DMS114 treated with DMSO at 0.1 percent for 48 hours (cell line): ENCODE measurements around the gene MN1.

ENCODE experiments used
- DNase-seq: peaks from one replicate; lab custom pipeline; 2025; ENCODE audit not compliant: unreplicated experiment; lab: John Stamatoyannopoulos, UW

MN1 gene

DNA sequence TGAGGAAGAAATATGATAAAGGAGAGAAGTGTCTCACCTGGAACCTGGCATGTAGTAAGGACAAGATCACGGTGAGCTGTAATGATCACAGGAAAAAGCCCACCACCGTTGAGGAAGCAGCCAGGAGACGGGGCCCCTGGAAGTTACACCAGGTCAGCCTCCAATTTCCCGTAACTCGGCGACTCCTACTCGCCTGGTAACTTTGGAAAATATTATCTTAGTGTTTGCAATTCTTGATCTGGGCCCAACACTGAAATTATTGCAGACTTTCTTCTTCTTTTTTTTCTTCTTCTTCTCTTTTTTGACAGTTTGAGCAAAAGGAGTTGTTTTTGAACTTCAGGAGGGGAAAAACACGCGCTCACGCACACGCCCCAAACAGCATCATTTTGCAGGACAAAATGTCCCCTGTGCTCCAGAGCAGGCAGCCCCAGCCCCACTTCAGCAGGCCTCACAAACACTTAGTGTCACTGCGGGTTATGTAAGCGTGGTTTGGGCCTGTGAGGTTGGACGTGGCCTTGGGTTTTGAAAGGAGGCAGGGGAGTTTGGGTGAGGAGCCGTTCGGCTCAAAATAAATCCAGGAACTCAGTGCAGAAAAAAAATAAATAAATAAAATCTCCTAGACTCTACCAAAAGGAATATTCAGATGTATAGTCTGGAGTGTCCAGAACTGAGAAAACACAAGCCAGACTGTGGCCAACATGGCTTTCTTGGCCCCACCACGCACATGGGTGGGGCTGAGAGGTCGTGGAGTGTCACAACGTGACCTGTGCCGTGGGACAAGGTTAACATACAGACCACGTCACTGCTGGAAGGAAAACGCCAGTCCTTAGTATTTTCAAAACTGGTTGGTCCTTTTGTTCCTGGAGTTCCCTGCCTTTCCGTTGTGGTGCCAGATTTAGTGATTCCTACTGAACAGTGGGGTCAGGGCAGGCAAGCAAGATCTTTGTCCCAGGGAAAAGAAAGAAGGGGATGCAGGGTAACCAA, 26.3 kb upstream of the MN1 start:
- DNase-seq, result no peak

DNA sequence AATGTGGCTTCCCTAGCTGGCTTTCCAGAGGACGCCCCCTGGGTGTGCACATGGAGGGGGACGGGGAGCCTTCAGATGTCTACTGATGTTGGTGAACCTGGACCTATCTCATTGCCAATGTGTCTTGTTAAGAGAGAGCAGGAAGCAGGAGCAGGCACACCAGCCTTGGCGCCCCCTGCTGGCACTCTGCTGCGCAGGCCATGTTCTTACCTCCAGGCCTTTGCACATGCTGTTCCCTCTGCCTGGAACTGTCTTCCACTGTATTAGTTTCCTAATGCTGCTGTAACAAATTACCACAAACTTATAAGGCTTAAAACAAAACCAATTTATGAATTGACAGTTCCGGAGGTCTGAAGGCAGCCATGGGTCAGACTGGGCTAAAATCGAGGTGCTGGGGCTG, 23.6 kb upstream of the MN1 start:
- DNase-seq, result no peak

DNA sequence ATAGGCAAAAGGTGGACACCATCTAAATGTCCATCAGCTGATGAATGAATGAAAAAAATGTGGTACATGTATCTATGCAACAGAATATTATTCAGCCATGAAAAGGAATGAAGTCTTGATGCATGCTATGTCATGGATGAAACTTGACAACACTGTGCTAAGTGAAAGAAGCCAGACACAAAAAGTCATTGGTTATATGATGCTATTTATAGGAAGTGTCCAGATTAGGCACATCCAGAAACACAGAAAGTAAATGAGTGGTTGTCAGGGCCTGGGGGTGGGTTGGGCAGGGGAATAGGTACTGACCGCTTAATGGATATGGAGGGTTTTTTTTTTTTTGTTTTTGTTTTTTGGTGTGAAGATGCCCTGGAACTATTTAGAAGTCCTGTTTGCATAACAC, 21.7 kb upstream of the MN1 start:
- no peak for DNase-seq

DNA sequence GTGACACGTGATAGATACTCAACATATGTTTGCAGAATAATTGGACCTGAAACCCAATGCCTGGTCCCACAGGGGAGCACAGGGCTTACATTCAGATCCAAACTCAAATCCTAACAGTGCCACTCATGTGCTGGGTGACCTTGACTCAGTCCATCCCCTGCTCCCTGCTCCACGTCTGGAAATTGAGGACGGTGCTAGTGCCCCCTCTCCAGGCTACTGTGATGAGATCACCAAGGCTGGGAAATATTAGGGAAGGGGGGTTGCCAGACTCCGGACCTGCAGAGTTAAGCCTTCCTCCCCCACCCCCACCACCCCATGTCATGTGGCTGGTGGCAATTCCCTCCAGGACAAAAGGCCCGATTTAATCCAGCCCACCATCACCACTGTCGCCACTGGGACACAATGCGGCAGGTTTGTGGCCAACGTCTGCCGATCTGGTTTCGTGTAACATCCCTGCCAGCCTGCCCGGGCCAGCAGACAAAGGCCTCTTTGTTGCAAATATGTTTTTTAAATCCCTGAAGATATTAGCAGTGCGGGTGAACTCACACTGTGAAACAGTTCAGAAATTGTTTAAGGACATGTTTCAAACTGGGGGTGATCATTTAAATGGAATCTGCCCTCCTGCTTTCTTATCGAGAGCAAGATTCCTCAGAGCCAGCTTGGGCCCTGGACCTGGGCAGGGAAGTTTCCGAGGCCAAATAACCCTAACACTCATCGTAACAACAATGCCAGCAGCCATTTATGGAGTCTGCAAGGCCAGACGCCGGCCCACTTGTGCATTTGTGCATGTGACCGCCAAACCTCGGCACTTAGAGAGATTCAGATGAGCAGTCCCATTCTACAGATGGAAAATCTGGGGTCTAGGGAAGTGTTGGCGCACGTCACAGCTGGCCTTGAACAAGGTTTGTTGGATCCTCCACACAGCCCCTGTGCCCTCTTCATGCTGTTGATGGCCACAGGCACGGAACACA, 19.6 kb upstream of the MN1 start:
- DNase-seq, result no peak

DNA sequence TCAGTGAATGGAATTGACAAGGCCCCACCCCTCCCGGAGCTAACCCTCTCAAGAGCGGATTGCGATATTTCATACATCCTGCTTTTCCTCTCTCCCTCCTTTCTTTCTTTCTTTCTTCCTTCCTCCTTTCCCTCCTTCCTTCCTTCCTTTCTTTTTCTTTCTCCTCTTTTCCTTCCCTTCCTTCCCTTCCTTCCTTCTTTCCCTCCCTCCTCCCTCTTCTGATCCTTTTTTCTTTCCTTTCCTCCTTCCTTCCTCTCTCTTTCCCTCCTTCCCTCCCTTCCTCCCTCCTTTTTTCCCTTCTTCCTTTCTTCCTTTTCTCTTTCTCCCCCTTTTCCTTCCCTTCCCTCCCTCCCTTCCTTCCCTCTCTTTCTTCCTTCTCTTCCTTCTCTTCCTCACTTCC, 15.0 kb upstream of the MN1 start:
- no peak for DNase-seq

DNA sequence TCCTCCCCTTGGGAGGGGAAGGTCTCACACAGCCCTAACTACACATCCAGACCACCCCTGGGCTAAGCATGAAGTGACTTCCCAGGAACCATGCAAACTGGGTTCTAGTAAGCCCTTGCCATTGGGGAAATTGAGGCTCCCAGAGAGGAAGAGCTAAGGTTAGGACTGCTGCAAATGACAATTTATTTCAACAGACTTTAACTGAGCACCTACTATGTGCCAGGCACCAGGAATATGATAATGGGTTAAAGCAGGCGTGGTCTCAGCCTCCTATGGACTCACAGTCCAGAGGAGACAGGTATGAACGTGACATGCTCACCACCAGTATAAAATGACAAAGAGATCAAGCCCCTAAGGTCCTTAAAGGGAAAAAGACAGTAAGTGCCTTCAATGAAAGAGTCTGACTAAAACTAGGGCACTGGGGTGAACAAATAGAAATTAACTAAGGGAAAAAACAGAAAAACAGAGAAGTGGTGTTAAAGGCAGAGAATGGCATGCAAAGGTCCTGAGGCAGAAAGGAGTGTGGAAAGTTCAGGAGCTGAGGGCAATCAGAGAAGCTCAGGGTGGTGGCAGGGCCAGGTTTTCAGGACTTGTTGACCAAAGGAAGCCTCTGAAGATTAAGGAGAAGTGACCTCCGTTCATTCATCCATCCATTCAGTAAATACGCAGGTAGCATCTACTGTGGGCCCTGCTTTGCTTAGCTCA, 14.4 kb upstream of the MN1 start:
- no peak for DNase-seq

DNA sequence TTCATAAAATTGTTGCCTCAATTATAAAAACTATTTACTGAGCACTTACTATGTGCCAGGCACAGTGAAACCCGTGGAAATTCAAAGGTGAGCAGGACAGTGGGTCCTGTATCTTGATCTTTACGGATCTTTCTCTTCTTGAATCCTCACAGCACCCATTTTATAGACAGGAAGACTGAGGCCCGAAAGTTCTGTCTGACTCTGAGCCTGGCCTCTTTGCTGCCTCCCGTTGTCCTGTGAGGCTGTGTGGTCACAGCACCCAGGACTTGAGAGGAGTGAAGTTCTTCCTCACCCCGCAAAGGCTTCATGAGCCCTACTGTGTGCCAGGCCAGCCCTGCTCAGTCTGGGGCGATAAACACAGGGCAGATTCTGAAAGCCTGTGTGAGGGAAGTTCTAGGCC, 13.4 kb upstream of the MN1 start:
- DNase-seq, result no peak

DNA sequence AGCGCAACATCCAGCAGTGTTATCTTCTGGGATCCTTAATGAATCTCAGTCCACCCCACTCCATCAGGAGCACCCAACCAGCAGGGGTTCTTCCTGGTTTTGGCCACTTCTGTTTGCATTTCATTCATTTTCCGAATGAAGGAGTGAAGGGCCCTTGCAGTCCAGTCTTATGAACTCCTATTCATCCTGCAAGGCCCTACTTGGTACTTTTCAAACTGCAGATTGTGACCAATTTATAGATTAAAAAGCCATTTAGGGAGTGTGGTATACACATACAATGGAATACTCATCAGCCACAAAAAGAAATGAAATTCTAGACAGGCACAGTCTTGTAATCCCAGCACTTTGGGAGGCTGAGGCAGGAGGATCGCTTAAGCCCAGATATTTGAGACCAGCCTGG, 10.2 kb upstream of the MN1 start:
- no peak for DNase-seq

DNA sequence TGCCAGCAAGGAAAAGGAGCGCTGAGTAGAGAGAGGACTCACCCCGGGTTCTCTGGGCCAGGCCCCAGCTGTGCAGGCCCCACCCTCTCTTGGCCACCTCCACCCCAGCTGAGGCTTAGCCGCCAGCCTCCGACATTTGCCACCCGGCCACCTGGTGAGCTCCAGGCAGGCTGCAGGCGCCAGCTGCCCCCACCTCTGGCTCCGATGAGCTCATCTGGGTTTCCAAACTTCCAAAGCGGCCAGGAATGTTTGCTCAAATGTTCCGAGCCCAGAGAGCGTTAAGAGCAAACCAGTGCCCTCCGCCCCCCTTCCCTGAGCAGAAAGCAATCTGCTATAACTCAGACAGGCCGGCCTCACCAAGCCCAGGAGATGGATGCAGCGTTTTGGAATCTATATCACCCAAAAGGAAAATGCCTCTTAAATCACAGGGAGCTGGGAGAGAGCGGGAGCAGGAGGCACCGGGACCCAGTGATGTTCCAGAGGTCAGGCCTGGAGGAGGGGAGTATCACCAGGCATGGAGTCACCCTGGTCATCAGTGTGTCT, 9.1 kb upstream of the MN1 start:
- DNase-seq, result no peak

DNA sequence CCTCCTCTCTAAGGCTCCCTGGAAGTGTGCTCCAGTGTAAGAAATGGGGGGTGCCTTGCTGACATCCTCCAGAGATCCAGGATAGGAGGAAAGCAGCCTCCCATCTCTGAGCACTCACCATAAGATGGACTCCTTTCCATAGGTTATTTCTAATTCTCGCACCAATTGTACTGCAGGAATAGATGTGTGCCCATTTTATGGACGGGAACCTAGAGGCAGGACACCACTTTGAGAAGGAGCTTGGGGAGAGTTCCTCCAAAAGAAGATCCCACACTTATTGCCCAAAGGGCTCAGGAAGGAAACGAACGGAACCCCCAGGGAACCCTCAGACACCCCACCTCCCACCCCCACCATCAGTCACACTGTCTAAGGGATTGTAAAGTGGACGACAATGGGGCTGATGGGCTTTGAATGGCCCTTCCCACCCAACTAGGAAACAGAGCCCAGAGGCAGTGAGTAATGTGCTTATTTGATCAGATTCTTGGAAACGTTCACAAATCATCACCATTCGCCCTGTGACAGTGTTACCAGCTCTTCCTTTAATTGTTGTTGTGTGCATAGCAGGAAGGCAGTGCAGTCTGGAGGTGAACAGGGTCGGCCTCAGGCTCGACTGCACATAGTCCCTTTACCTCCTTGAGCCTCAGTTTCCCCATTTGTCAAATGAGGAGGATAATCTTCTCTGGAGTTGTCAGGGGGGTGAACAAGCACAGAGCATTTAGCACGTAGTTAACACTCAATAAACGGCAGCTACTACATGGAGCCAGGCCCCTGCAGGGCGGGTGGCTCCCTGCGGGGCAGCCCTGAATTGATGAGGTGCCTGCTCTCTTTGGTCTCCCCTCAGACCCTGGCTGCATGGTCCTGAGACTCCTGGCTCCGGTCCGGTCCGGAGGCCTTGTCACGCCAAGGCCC, 8.4 kb upstream of the MN1 start:
- no peak for DNase-seq

DNA sequence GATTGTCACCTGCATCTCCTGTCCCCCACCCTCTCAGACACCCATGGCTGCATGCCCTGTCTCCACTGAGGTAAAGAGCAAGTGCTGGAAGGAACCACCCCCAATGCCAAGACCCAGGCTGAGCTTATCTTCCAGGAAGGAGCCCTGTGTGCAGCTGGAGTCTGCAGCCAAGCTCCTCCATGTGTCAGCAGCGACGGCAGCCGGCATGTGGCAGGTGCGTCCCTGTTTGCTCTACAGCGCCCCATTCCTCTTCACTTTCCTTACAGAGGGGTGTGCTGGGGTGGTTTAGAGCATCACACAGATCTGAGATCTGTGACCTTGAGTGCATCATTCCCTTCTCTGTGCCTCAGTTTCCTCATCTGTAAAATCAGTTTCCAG, 7.7 kb upstream of the MN1 start:
- DNase-seq, result no peak

DNA sequence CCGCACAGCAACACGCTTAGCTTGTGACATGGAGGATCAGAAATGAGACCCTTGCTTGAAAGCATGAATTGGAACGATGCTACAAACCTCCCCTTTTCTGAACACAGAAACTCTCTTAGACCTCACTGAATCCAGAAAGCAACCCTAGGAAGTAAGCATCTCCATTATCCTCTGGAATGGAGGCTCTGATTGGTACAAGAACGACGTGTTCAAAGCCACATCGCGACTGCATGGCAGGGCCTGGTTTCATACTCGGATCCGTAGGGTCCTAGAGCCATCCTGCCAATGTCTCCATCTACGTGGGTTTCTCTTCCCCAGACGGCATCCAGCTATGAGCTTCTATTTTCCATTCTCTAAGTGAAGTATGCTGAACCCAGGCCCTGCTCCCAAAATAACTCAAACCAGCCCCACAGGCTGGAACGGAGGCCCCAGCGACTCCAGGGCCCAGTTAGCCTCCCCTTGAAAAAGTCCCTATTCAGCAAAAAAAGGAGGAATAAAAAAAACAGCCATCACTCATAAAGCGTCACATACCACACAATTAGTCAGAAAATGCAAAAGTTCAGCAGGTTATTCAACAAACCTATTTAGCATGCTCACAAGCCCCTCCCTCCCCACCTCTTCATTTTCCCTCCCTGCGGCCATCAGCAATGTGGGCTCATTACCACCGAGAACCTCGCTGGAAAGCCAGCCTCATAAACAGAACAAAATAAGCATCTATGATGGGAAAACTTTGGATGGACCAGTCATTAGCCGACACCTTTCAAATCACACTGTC, 7.1 kb upstream of the MN1 start:
- no peak for DNase-seq

DNA sequence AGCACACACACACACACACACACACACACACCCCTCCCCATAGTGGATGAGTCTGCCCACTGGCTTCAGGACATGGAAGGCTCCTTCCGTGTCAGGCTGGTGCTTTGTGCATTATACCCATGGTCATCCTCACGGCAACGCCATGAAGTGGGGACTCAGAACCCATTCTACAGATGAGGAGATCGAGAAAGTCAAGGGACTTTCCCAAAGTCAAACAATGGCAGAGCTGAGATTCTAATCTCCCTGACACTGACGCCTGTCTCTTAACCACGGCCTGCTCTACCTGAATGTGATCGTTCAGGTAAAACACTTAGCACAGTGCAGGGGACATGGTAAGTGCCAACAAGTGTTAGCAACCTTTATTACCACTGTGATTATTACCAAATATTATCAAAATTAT, 4.3 kb upstream of the MN1 start:
- no peak for DNase-seq

DNA sequence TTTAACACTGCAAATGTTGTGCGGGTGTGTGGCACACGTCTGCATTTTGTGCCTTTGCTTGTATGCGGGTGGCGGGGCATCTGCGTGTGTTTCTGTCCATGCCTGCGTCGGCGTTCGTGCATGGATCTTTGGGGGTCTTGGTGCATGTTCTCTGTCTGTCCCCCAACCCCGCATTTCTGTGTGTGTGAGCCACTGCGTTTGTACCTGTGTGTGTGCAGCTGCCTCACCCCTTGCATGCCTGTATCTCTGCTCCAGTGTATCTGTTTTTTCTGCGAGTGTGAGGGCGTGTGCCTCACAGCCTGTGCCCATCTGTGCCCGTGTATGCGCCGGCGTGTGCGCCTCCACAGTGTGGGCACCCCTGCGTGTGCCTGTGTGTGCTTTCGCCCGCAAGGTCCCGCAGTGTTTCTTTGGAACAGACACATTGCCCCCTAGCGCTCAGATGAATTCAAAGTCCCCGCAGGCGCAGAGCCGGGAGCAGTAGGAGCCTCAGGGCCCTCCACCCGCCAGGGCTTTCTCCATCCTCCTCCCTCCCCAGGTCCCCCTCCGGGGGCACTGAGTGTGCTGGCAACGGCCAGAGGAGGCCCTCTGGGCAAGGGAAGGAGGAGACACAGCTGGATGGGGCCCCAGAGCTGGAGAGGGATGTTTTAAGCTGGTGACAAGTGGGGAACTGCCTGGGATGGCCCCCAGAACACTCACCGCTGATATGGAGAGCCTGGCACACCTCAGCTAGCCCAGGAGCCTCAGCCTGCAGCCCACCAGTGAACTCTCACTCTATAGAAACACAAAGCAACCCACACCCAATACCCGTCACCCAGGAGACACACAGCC, 3.1 kb upstream of the MN1 start:
- peak; percentile 69 for DNase-seq

DNA sequence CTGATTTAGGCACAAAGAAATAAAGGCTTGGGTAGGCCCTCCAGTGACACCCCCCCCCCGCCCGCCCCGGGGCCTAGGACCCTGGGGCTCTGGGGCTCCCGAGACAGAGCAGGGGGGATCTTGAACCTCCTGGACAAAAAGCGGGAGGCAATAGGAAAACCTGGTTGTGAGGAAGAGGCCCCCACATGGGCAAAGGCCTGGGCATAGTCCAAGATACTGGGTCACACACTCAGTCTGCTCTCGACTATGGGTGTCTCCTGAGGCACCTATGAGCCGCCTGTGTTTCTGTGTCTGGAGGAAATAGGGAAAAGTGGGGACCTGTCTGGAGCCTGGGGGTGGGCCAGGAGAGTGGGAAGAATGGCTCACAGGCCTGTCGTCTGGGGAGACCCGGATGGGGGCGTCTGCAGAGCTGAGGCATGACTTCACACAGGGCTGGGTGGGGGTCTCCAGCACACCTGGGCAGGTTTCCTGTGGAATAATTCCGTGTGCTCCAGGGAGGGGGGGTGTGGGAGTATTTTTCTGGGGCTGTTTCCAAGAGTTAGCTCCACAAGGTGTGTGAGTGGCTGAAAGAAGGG, 2.4 kb upstream of the MN1 start:
- DNase-seq, result no peak

DNA sequence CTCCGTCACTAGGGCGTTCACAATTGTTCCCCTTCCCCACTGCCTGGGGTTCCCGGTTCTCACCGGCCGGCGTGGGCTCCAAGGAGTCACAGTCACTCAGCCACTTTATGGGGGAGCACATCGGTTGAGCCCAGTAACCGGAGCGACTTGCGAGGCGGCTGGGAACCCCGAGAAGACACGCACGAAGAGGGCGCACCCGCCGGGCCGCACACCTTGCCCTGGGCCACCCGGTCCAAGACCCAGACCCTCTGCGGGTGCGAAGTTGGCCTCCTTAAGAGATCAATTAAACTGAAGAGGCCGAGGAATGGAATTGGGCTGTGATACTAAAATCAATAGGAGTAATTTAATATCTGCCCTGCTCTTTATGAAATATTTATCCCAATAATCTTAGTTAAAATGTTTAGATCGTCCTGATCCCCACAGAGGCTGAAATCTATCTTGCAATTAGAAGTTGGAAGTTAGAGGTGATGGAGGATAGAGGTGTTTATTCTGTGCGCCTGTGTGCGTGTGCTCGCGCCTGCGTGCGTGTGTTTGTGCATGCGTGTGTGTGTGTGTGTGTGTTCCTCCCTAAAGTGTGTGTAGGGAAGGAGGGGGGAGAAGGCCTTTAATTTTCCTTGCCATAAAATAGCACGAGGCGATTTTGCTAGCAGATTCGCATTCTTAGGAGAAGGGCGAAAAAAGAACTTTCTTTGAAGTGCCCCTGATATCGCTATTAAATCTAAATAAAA, 954 bp upstream of the MN1 start:
- DNase-seq, result no peak

DNA sequence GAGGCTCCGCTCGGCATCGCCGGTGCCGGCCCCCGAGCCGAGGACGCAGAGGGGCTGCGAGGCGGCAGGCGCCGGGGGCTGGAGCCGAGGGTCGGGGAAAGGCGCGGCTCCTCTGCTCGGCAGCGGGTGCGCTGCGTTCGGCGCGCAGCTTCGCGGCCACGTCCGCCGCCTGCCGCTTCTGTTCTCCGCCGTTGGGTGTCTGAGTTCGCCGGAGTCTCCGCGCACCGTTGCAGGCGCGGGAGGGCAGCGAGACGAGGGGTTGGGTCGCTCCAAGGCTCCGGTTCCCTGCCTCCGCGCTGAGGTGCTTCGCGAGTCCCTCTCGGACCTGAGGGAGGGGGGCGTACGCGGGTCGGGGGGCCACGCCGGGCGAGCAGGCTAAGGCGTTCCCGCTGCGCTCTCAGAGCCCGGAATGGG, 347 bp downstream of the MN1 start:
- peak; percentile 8 for DNase-seq
